Measurements from ENCODE around the gene TAF5. TPM values are rescaled to one million over a fixed set of nuclear protein-coding genes. Genes with fewer than 3 reads are reported as not detected.

TAF5 gene
- total RNA-seq, 1 experiment from 2014 or later, result 2.5 TPM

DNA sequence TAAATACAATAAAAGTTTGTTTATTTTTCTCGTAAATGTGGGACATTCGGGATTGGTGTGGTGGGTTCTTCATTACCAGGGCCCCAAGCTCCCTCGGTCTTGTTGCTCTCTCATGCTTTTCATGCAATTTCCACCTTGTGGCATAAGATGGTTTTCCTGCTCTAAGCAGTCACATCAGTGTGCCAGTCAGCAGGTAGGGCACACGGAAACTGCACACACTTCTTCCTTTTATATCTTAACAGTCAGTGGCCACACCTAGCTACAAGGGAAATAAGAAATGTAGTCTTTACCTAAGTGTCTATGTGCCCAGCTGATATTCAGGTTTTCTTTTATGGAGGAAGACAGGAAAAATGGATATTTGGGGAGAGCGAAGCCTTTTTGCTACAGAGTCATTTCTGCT, 6.5 kb downstream of the TAF5 start:
- DNase-seq, result no peak
- TF ChIP-seq, protein P1, sequence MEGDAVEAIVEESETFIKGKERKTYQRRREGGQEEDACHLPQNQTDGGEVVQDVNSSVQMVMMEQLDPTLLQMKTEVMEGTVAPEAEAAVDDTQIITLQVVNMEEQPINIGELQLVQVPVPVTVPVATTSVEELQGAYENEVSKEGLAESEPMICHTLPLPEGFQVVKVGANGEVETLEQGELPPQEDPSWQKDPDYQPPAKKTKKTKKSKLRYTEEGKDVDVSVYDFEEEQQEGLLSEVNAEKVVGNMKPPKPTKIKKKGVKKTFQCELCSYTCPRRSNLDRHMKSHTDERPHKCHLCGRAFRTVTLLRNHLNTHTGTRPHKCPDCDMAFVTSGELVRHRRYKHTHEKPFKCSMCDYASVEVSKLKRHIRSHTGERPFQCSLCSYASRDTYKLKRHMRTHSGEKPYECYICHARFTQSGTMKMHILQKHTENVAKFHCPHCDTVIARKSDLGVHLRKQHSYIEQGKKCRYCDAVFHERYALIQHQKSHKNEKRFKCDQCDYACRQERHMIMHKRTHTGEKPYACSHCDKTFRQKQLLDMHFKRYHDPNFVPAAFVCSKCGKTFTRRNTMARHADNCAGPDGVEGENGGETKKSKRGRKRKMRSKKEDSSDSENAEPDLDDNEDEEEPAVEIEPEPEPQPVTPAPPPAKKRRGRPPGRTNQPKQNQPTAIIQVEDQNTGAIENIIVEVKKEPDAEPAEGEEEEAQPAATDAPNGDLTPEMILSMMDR (IDR thresholded peaks at IDR 0.05; ENCODE audit: unreplicated experiment), result no peak
- H3K4me3 Mint-ChIP-seq (ENCODE audit: low read depth, unreplicated experiment), result no peak overlapping the region
- no peaks in the 10 kb centered on the region for H3K9me3 Mint-ChIP-seq (ENCODE audit: low read depth, unreplicated experiment)
- H3K4me1 Mint-ChIP-seq (ENCODE audit: low read depth, unreplicated experiment), result no peaks in the 10 kb centered on the region
- H3K36me3 Mint-ChIP-seq (ENCODE audit: insufficient read depth, unreplicated experiment), result peaks cover 8% of the 10 kb centered on the region
- H3K27ac Mint-ChIP-seq (ENCODE audit: unreplicated experiment), result no peak overlapping the region
- no peaks in the 10 kb centered on the region for H3K27me3 Mint-ChIP-seq (ENCODE audit: unreplicated experiment)
- CTCF ChIA-PET, result no interaction called here
- BruUV-seq (replicated peaks), result no TSS peak
- intact Hi-C loops (cut with micrococcal nuclease; ENCODE audit: unreplicated experiment), result no loop called here

DNA sequence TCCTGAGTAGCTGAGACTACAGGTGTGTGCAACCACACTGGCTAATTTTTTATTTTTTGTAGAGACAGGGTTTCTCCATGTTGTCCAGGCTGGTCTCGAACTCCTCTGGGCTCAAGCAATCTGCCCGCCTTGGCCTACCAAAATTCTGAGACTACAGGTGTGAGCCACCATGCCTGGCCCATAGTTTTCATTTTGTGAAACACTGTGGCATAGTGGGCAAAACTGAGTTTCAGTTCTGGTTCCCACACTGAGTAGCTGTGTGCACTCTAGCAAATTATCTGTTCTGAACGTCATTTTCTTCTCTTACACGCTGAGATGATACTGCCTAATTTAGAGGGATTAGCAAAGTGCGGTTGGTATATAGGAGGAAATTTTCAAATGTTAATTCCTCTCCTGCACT, 15.0 kb downstream of the TAF5 start:
- Mint-ChIP-seq H3K27me3 (ENCODE audit: unreplicated experiment) (no peaks in the 10 kb centered on the region), H3K4me1 (ENCODE audit: low read depth, unreplicated experiment) (no peaks in the 10 kb centered on the region), H3K4me3 (ENCODE audit: low read depth, unreplicated experiment) (no peak overlapping the region), H3K27ac (ENCODE audit: unreplicated experiment) (no peak overlapping the region), H3K9me3 (ENCODE audit: low read depth, unreplicated experiment) (no peaks in the 10 kb centered on the region), H3K36me3 (ENCODE audit: insufficient read depth, unreplicated experiment) (peaks cover 13% of the 10 kb centered on the region)
- CTCF ChIA-PET, result no interaction called here
- intact Hi-C loops (cut with micrococcal nuclease; ENCODE audit: unreplicated experiment), result no loop called here
- TF ChIP-seq, protein P1 (IDR thresholded peaks at IDR 0.05; ENCODE audit: unreplicated experiment), result no peak
- BruUV-seq (replicated peaks), result no TSS peak
- no peak for DNase-seq

DNA sequence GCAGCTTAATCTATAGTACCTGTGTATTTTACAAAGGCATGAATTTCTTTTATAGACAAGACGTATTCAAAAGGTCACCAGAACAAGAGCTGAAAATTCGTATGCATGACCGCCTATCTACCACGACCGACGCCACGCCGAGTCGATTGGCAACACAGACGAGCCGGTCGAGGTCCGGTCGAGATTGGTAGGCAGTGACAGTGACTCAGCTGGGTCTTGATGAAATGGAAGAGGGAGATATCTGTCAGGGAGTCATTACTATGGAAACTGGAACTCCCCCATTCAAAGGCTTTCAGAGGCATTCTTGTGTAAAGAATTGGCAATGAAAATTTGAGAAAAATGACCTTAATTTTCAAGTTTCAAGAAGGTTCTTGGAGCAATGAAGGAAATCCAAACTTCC, 26.4 kb downstream of the TAF5 start:
- no TSS peak for BruUV-seq (replicated peaks)
- intact Hi-C loops (cut with micrococcal nuclease; ENCODE audit: unreplicated experiment), result no loop called here
- Mint-ChIP-seq H3K4me1 (ENCODE audit: low read depth, unreplicated experiment) (peaks cover 10% of the 10 kb centered on the region), H3K27ac (ENCODE audit: unreplicated experiment) (no peak overlapping the region), H3K4me3 (ENCODE audit: low read depth, unreplicated experiment) (no peak overlapping the region), H3K36me3 (ENCODE audit: insufficient read depth, unreplicated experiment) (peaks cover 53% of the 10 kb centered on the region), H3K9me3 (ENCODE audit: low read depth, unreplicated experiment) (no peaks in the 10 kb centered on the region), H3K27me3 (ENCODE audit: unreplicated experiment) (no peaks in the 10 kb centered on the region)
- CTCF ChIA-PET, result no interaction called here
- no peak for DNase-seq
- TF ChIP-seq, protein P1 (IDR thresholded peaks at IDR 0.05; ENCODE audit: unreplicated experiment), result no peak

DNA sequence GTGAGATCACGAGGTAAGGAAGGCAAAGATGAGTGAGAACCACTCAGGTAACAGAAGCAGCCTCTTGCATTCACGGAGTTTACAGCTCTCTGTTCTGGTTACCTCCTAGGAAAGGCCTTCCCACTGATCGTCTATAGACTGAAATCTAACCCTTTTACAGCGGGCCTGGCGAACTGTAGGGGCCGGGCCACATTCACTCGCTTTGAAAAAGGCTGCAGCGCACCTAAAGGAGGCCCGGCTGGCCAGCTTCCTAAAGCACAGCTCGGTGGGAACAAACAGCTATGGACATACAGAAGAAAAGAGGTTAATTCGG, 27.9 kb downstream of the TAF5 start:
- BruUV-seq (replicated peaks), result no TSS peak
- peak overlapping the region; percentile 76 for H3K27ac Mint-ChIP-seq (ENCODE audit: unreplicated experiment)
- CTCF ChIA-PET, result no interaction called here
- no peaks in the 10 kb centered on the region for H3K9me3 Mint-ChIP-seq (ENCODE audit: low read depth, unreplicated experiment)
- H3K27me3 Mint-ChIP-seq (ENCODE audit: unreplicated experiment), result no peaks in the 10 kb centered on the region
- peaks cover 10% of the 10 kb centered on the region for H3K4me1 Mint-ChIP-seq (ENCODE audit: low read depth, unreplicated experiment)
- peaks cover 53% of the 10 kb centered on the region for H3K36me3 Mint-ChIP-seq (ENCODE audit: insufficient read depth, unreplicated experiment)
- TF ChIP-seq, protein P1 (IDR thresholded peaks at IDR 0.05; ENCODE audit: unreplicated experiment), result no peak
- H3K4me3 Mint-ChIP-seq (ENCODE audit: low read depth, unreplicated experiment), result peak overlapping the region; percentile 93
- DNase-seq, result no peak
- intact Hi-C loops (cut with micrococcal nuclease; ENCODE audit: unreplicated experiment), result no loop called here
